GM18517 (cell line): ENCODE data around the gene ADGRG4.
"Not testable (repeated sequence)": the region's sequence is repeated elsewhere in the genome, so short reads cannot be mapped to it uniquely, and the experiment has no call there.

Experiments used
- ATAC-seq: cut with Tn5 transposase; IDR thresholded peaks from one replicate; pipeline ENCODE4 v1.9.1; 2021; ENCODE audit warnings: mild to moderate bottlenecking, moderate library complexity; ENCODE audit not compliant: unreplicated experiment

Gene ADGRG4

GRCh38 chrX:136300721-136301120, at the start of gene ADGRG4:
Gene ADGRG4, plus strand, starts transcription at chrX:136300963. Its CDS starts 7,815 bp downstream, at chrX:136308778.
- ATAC-seq = not testable (repeated sequence)

- ATAC-seq = peak; percentile 76
Measured at GRCh38 chrX:136251041-136251991, 49.4 kb upstream of the ADGRG4 start, which contains the start of gene MAP7D3. Gene MAP7D3, minus strand, starts transcription at chrX:136251400. Its CDS starts 42 bp downstream, at chrX:136251358.

GRCh38 chrX:136255541-136255940, 45.2 kb upstream of the ADGRG4 start:
- no peak for ATAC-seq

GRCh38 chrX:136256026-136256425, 44.7 kb upstream of the ADGRG4 start:
- no peak for ATAC-seq

GRCh38 chrX:136258951-136259350, 41.8 kb upstream of the ADGRG4 start:
- no peak for ATAC-seq

GRCh38 chrX:136259543-136259942, 41.2 kb upstream of the ADGRG4 start:
- no peak for ATAC-seq

- no peak for ATAC-seq
Measured at GRCh38 chrX:136260776-136261175, 40.0 kb upstream of the ADGRG4 start.

GRCh38 chrX:136261321-136261720, 39.4 kb upstream of the ADGRG4 start:
- no peak for ATAC-seq

- no peak for ATAC-seq
Measured at GRCh38 chrX:136262243-136262642, 38.5 kb upstream of the ADGRG4 start.

GRCh38 chrX:136262812-136263315, 37.9 kb upstream of the ADGRG4 start:
- ATAC-seq = no peak

GRCh38 chrX:136266828-136267227, 33.9 kb upstream of the ADGRG4 start:
- no peak for ATAC-seq

GRCh38 chrX:136268051-136269048, 32.4 kb upstream of the ADGRG4 start:
- ATAC-seq = no peak

GRCh38 chrX:136269921-136270320, 30.8 kb upstream of the ADGRG4 start:
- ATAC-seq = no peak

GRCh38 chrX:136271300-136271699, 29.5 kb upstream of the ADGRG4 start:
- peak; percentile 60 for ATAC-seq

- ATAC-seq = no peak
Measured at GRCh38 chrX:136272325-136272724, 28.4 kb upstream of the ADGRG4 start.

- no peak for ATAC-seq
Measured at GRCh38 chrX:136273986-136274385, 26.8 kb upstream of the ADGRG4 start.

GRCh38 chrX:136275553-136275952, 25.2 kb upstream of the ADGRG4 start:
- no peak for ATAC-seq

- ATAC-seq = not testable (repeated sequence)
Measured at GRCh38 chrX:136286375-136286774, 14.4 kb upstream of the ADGRG4 start.

- ATAC-seq = no peak
Measured at GRCh38 chrX:136291824-136292223, 8.9 kb upstream of the ADGRG4 start.

- ATAC-seq = no peak
Measured at GRCh38 chrX:136292656-136293055, 8.1 kb upstream of the ADGRG4 start.

- no peak for ATAC-seq
Measured at GRCh38 chrX:136295380-136295779, 5.4 kb upstream of the ADGRG4 start.
